GM19043 (cell line): ENCODE data around the gene ZMYM2.
"Not testable (repeated sequence)": the region's sequence is repeated elsewhere in the genome, so short reads cannot be mapped to it uniquely, and the experiment has no call there.

Experiments used
- ATAC-seq: cut with Tn5 transposase; IDR thresholded peaks from one replicate; pipeline ENCODE4 v1.9.1; 2021; ENCODE audit warnings: low read depth; ENCODE audit not compliant: unreplicated experiment

The ZMYM2 gene

GRCh38 chr13:19982447-19983043 lies 24.0 kb downstream of the ZMYM2 start:
- no peak for ATAC-seq

- no peak for ATAC-seq
Measured at GRCh38 chr13:19984430-19985218, 26.1 kb downstream of the ZMYM2 start.

- ATAC-seq, result no peak
Measured at GRCh38 chr13:19985219-19985556, 26.7 kb downstream of the ZMYM2 start.

GRCh38 chr13:19991531-19991930 lies 33.0 kb downstream of the ZMYM2 start:
- no peak for ATAC-seq

- ATAC-seq, result no peak
Measured at GRCh38 chr13:19993024-19993423, 34.5 kb downstream of the ZMYM2 start.

GRCh38 chr13:19998960-19999359 lies 40.4 kb downstream of the ZMYM2 start:
- ATAC-seq, result no peak

GRCh38 chr13:20000062-20000552 lies 41.6 kb downstream of the ZMYM2 start:
- no peak for ATAC-seq

GRCh38 chr13:20001366-20002190 lies 43.1 kb downstream of the ZMYM2 start:
- ATAC-seq, result no peak

- ATAC-seq, result no peak
Measured at GRCh38 chr13:20002787-20003186, 44.3 kb downstream of the ZMYM2 start.

- ATAC-seq, result no peak
Measured at GRCh38 chr13:20006206-20006605, 47.7 kb downstream of the ZMYM2 start.

GRCh38 chr13:20015763-20016162 lies 57.2 kb downstream of the ZMYM2 start:
- no peak for ATAC-seq

GRCh38 chr13:20016649-20017364 lies 58.3 kb downstream of the ZMYM2 start:
- ATAC-seq, result no peak

- ATAC-seq, result no peak
Measured at GRCh38 chr13:20017365-20017711, 58.8 kb downstream of the ZMYM2 start.

- no peak for ATAC-seq
Measured at GRCh38 chr13:20019043-20019442, 60.5 kb downstream of the ZMYM2 start.

- ATAC-seq, result no peak
Measured at GRCh38 chr13:20024702-20025101, 66.2 kb downstream of the ZMYM2 start.

GRCh38 chr13:20028953-20029352 lies 70.4 kb downstream of the ZMYM2 start:
- ATAC-seq, result no peak

- ATAC-seq, result no peak
Measured at GRCh38 chr13:20033486-20033885, 75.0 kb downstream of the ZMYM2 start.

- ATAC-seq, result no peak
Measured at GRCh38 chr13:20035130-20035529, 76.6 kb downstream of the ZMYM2 start.

- ATAC-seq, result no peak
Measured at GRCh38 chr13:20037908-20038307, 79.4 kb downstream of the ZMYM2 start.

- not testable (repeated sequence) for ATAC-seq
Measured at GRCh38 chr13:20042603-20043002, 84.1 kb downstream of the ZMYM2 start.
